ENCODE measurements around the gene BCL2L14. TPM values are rescaled to one million over a fixed set of nuclear protein-coding genes. Genes with fewer than 3 reads are reported as not detected.

BCL2L14 gene
- polyA plus RNA-seq, 2 of the 4 experiments (the other 2 are of a cell fraction): 0.06 TPM; not detected in 1

- TF ChIP-seq REST (IDR thresholded peaks at IDR 0.05): no peak
Measured at GRCh38 chr12:12068751-12069150, 2.0 kb upstream of the BCL2L14 start (continued).

- H3K4me3 ChIP-seq: no peak overlapping the region
- no peaks in the 10 kb centered on the region for H3K9me3 ChIP-seq
- 0 out of 3 replicates have a peak, but pooled peaks cover 4% of the 10 kb centered on the region for H3K4me1 ChIP-seq
- no peak overlapping the region for H3K4me2 ChIP-seq
- ChIA-PET CTCF (interaction anchor here (0.6 kb wide), 1 partner anchor 1358 kb away, joined by 4 read pairs; no protein-coding TSS in a partner anchor), POLR2A (no interaction called here)
- 75% methylated on average over 14 of the region's 14 CpGs for WGBS (ENCODE audit: missing lambda C conversion rate)
- H3K27ac ChIP-seq: no peak overlapping the region
- DNase-seq (ENCODE audit: low read depth in 1 of 2, low spot score in 1 of 2) (no peak), ATAC-seq (no peak), FAIRE-seq (no peak)
- TF ChIP-seq SREBF2 (IDR thresholded peaks at IDR 0.05) (no peak), EHF (CRISPR knock-in tag; IDR thresholded peaks at IDR 0.05) (no peak), HES2 (IDR thresholded peaks at IDR 0.05) (no peak), EHMT2 (IDR thresholded peaks at IDR 0.05; ENCODE audit: low read depth) (no peak), HOXB5 (CRISPR knock-in tag; IDR thresholded peaks at IDR 0.05) (no peak), KDM5A (IDR thresholded peaks at IDR 0.05) (no peak), SMC3 (IDR thresholded peaks at IDR 0.05) (no peak), ZSCAN20 (CRISPR knock-in tag; IDR thresholded peaks at IDR 0.05) (no peak), ZNF302 (CRISPR knock-in tag; IDR thresholded peaks at IDR 0.05) (no peak), BCL3 (IDR thresholded peaks at IDR 0.05) (no peak), POLR2A (IDR thresholded peaks at IDR 0.05; ENCODE audit: low read length) (no peak)
Measured at GRCh38 chr12:12069821-12070548, 754 bp upstream of the BCL2L14 start.

GRCh38 chr12:12072064-12072760 lies 1.5 kb downstream of the BCL2L14 start:
- Histone ChIP-seq H3K4me1 (0 out of 3 replicates have a peak, but pooled peaks cover 4% of the 10 kb centered on the region), H3K27ac (no peak overlapping the region), H3K4me2 (no peak overlapping the region), H3K4me3 (no peak overlapping the region), H3K9me3 (no peaks in the 10 kb centered on the region)
- FAIRE-seq: no peak
- ATAC-seq: no peak; a peak in 1 of 6 replicates
- no peak for DNase-seq (ENCODE audit: low read depth in 1 of 2, low spot score in 1 of 2)
- CTCF ChIA-PET: interaction anchor here (0.6 to 2.8 kb wide), 5 partner anchors 11 to 278 kb away, joined by 3 to 19 read pairs (median 4); partner anchors contain the start of gene MANSC1
- POLR2A ChIA-PET: interaction anchor here (1.1 kb wide), 1 partner anchor 194 kb away, joined by 4 read pairs; the partner anchor contains the start of gene LRP6
- TF ChIP-seq CBX8 (IDR thresholded peaks at IDR 0.05) (no peak), MAZ (IDR thresholded peaks at IDR 0.05; ENCODE audit: borderline replicate concordance, low read depth, low read length) (no peak), EHF (CRISPR knock-in tag; IDR thresholded peaks at IDR 0.05) (no peak), ZNF302 (CRISPR knock-in tag; IDR thresholded peaks at IDR 0.05) (no peak), HMGXB4 (CRISPR knock-in tag; IDR thresholded peaks at IDR 0.05; ENCODE audit: borderline replicate concordance) (no peak), MYC (IDR thresholded peaks at IDR 0.05; ENCODE audit: borderline replicate concordance, low read length) (no peak), HEYL (CRISPR knock-in tag; IDR thresholded peaks at IDR 0.05) (no peak), ELK1 (IDR thresholded peaks at IDR 0.05; ENCODE audit: low read depth, low read length) (no peak), SREBF2 (IDR thresholded peaks at IDR 0.05) (no peak), PHF8 (IDR thresholded peaks at IDR 0.05; ENCODE audit: borderline replicate concordance, low read depth) (no peak), HOXB5 (CRISPR knock-in tag; IDR thresholded peaks at IDR 0.05) (no peak)
- 78% methylated on average over 21 of the region's 21 CpGs for WGBS (ENCODE audit: missing lambda C conversion rate)
